ENCODE measurements around the gene LRRC8B.

GRCh38 chr1:89630048-89630447 lies 105.4 kb downstream of the LRRC8B start:
- TF ChIP-seq EZH2 (IDR thresholded peaks at IDR 0.05; ENCODE audit: borderline replicate concordance) (no peak), CTCF (IDR thresholded peaks at IDR 0.05; ENCODE audit: poor library complexity) (no peak)

Measured in hepatocyte (in vitro differentiated cells).